GM21360 (cell line): ENCODE data around the gene GIGYF2.
"Not testable (repeated sequence)": the region's sequence is repeated elsewhere in the genome, so short reads cannot be mapped to it uniquely, and the experiment has no call there.

Experiments
- ATAC-seq: cut with Tn5 transposase; IDR thresholded peaks from one replicate; pipeline ENCODE4 v1.9.1; 2021; ENCODE audit warnings: mild to moderate bottlenecking, moderate library complexity; ENCODE audit not compliant: unreplicated experiment

The GIGYF2 gene

GRCh38 chr2:232697059-232697806, at the start of gene GIGYF2:
Gene GIGYF2 (plus strand): TSS chr2:232697331. CDS start chr2:232735198, 37,867 bp downstream.
- ATAC-seq, result peak; percentile 79

- ATAC-seq, result no peak
Observed at GRCh38 chr2:232649033-232649432, 48.1 kb upstream of the GIGYF2 start.

- ATAC-seq, result no peak
Observed at GRCh38 chr2:232652505-232652851, 44.7 kb upstream of the GIGYF2 start.

- no peak for ATAC-seq
Observed at GRCh38 chr2:232653441-232653840, 43.7 kb upstream of the GIGYF2 start.

GRCh38 chr2:232655392-232655791, 41.7 kb upstream of the GIGYF2 start:
- ATAC-seq, result no peak

- ATAC-seq, result no peak
Observed at GRCh38 chr2:232658217-232658785, 38.8 kb upstream of the GIGYF2 start.

GRCh38 chr2:232659359-232659758, 37.8 kb upstream of the GIGYF2 start:
- ATAC-seq, result no peak

- ATAC-seq, result no peak
Observed at GRCh38 chr2:232662486-232663260, 34.5 kb upstream of the GIGYF2 start.

GRCh38 chr2:232666051-232666805, 30.9 kb upstream of the GIGYF2 start:
- no peak for ATAC-seq

- no peak for ATAC-seq
Observed at GRCh38 chr2:232667989-232668583, 29.0 kb upstream of the GIGYF2 start.

GRCh38 chr2:232668805-232669444, 28.2 kb upstream of the GIGYF2 start:
- ATAC-seq, result no peak

GRCh38 chr2:232672588-232672987, 24.5 kb upstream of the GIGYF2 start:
- ATAC-seq, result no peak

- ATAC-seq, result no peak
Observed at GRCh38 chr2:232674491-232674890, 22.6 kb upstream of the GIGYF2 start.

GRCh38 chr2:232675381-232675780, 21.8 kb upstream of the GIGYF2 start:
- ATAC-seq, result no peak

GRCh38 chr2:232680006-232680405, 17.1 kb upstream of the GIGYF2 start:
- ATAC-seq, result no peak

- ATAC-seq, result no peak
Observed at GRCh38 chr2:232681527-232681926, 15.6 kb upstream of the GIGYF2 start.

- ATAC-seq, result no peak
Observed at GRCh38 chr2:232683368-232683767, 13.8 kb upstream of the GIGYF2 start.

- ATAC-seq, result not testable (repeated sequence)
Observed at GRCh38 chr2:232685391-232685790, 11.7 kb upstream of the GIGYF2 start.

- ATAC-seq, result no peak
Observed at GRCh38 chr2:232687382-232688160, 9.6 kb upstream of the GIGYF2 start.

- no peak for ATAC-seq
Observed at GRCh38 chr2:232688201-232688600, 8.9 kb upstream of the GIGYF2 start.
